ENCODE data around the gene MEIS2.

DNA sequence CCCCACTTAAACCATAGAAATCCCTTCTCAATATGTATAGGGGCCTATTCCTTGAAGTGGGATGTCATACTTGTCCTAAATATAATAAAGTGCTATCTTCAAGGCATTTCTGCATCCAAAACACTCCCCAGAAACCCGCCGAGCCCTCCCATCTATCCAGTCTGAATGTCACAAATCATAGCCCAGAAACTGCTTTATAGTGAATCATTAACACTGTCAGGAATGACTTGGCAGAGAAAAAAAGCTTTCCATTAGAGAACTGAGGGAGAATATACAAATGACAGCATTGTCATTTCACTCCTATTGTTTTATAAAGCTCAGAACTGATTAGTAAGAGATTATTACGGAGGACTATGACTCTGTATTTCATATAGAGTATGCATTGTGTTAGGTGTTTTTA, 48.4 kb upstream of the MEIS2 start:
- TF ChIP-seq CTCF (IDR thresholded peaks at IDR 0.05) (no peak), POLR2AphosphoS5 (IDR thresholded peaks at IDR 0.05) (no peak)
